ENCODE results near the gene ZNF768. TPM values are rescaled to one million over a fixed set of nuclear protein-coding genes. Genes with fewer than 3 reads are reported as not detected.
"Not testable (repeated sequence)": the region's sequence is repeated elsewhere in the genome, so short reads cannot be mapped to it uniquely, and the experiment has no call there.

Gene ZNF768
- total RNA-seq, 3 donors from 2014 or later = 23.3 to 33.2 (median 29.8) TPM

DNA sequence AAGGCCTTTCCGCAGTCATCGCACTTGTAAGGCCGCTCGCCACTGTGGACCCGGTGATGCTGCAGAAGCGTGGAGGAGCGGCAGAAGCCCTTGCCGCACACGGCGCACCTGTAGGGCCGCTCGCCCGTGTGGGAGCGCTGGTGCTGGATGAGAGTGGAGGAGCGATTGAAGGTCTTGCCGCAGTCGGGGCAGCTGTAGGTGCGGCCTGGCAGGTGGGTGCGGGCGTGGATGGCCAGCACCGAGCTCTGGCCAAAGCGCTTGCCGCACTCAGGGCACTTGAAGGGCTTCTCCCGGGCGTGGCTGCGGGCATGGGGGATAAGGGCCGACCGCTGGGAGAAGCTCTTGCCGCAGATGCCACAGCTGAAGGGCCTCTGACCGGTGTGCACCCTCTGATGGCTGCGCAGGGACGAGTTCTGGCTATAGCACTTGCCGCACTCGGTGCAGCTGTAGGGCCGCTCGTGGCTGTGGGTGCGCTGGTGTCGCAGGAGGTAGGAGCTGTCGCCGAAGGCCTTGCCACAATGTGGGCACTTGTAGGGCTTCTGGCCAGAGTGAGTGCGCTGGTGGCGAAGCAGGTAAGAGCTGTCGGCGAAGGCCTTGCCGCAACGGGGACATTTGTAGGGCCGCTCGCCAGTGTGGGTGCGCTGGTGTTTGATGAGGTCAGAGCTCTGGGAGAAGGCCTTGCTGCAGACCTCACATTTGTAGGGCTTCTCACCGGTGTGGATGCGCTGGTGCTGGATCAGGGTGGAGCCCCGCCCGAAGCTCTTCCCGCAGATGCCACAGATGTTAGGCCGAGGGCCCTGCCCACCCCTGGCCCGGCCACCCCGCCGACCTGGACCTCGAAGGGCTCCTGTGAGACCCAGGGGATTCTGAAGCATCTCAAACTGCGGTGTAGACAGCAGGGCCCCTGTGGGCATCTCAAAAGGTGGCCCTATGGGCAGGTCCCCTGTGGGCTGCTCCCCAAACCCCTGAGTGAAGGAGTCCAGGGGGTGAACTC, 1.5 kb downstream of the ZNF768 start:
- peaks cover 0 to 10% of the 10 kb centered on the region in 2 donors for H3K4me1 ChIP-seq
- H3K27ac ChIP-seq = no peak overlapping the region
- TF ChIP-seq POLR2A (IDR thresholded peaks at IDR 0.05) = no peak
- no peak for TF ChIP-seq POLR2AphosphoS5 (IDR thresholded peaks at IDR 0.05)
- TF ChIP-seq, protein P1, sequence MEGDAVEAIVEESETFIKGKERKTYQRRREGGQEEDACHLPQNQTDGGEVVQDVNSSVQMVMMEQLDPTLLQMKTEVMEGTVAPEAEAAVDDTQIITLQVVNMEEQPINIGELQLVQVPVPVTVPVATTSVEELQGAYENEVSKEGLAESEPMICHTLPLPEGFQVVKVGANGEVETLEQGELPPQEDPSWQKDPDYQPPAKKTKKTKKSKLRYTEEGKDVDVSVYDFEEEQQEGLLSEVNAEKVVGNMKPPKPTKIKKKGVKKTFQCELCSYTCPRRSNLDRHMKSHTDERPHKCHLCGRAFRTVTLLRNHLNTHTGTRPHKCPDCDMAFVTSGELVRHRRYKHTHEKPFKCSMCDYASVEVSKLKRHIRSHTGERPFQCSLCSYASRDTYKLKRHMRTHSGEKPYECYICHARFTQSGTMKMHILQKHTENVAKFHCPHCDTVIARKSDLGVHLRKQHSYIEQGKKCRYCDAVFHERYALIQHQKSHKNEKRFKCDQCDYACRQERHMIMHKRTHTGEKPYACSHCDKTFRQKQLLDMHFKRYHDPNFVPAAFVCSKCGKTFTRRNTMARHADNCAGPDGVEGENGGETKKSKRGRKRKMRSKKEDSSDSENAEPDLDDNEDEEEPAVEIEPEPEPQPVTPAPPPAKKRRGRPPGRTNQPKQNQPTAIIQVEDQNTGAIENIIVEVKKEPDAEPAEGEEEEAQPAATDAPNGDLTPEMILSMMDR (IDR thresholded peaks at IDR 0.05) = no peak
- intact Hi-C loops (cut with DNase I; ENCODE audit: low total_unique reads) = loop anchor here (10.0 kb wide), 1 partner anchor 100 kb away; no protein-coding TSS in a partner anchor
- peaks cover 6% of the 10 kb centered on the region for H3K36me3 ChIP-seq
- no peak overlapping the region for H3K4me3 ChIP-seq
- DNase-seq (ENCODE audit: low spot score in 2 of 2) = no peak
- no peaks in the 10 kb centered on the region for H3K9me3 ChIP-seq
- H3K27me3 ChIP-seq = no peaks in the 10 kb centered on the region

DNA sequence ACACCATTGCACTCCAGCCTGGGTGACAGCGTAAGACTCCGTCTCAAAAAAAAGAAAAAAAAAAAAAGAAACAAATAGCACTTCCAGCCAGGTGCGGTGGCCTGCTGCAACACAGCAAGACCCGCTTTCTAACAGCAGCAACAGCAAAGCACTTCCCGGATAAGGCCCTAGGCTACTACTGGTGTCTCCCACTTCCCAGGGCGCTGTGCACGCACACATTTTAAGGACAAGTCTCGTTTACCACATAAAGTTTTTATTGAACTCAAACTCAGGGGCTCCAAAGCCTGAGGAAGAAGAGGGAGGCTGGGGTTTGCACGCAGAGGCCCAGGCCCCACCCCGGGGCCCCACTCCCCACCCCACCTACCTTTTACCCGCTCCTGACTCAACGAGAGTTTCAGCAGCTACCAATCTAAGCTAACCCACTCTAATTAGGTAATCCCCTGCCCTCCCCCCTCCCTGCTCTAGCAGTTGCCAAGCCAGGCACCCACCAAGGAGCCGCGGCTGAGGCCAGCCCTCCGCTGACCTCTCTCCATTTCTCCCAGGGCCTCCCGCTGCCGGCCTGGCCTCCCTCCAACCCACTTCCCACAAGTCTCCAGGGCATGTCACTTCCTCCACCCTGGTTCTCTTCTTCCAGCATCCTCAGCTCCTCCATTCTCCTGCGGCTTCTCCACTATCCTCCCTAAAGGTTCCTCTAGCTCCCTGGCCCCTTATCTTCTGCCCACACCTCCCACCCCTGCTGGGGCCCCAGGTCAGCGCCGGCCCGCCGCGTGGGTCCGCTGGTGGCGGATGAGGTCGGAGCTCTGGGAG, 2.4 kb downstream of the ZNF768 start:
- TF ChIP-seq, protein P1 (IDR thresholded peaks at IDR 0.05) = no peak
- TF ChIP-seq POLR2A (IDR thresholded peaks at IDR 0.05) (no peak), POLR2AphosphoS5 (IDR thresholded peaks at IDR 0.05) (no peak)
- H3K27me3 ChIP-seq = no peaks in the 10 kb centered on the region
- H3K4me3 ChIP-seq = no peak overlapping the region
- intact Hi-C loops (cut with DNase I; ENCODE audit: low total_unique reads) = loop anchor here (10.0 kb wide), 1 partner anchor 99 kb away; no protein-coding TSS in a partner anchor
- no peaks in the 10 kb centered on the region for H3K9me3 ChIP-seq
- peaks cover 0 to 10% of the 10 kb centered on the region in 2 donors for H3K4me1 ChIP-seq
- H3K36me3 ChIP-seq = peaks cover 6% of the 10 kb centered on the region
- no peak overlapping the region for H3K27ac ChIP-seq
- DNase-seq (ENCODE audit: low spot score in 2 of 2) = no peak

DNA sequence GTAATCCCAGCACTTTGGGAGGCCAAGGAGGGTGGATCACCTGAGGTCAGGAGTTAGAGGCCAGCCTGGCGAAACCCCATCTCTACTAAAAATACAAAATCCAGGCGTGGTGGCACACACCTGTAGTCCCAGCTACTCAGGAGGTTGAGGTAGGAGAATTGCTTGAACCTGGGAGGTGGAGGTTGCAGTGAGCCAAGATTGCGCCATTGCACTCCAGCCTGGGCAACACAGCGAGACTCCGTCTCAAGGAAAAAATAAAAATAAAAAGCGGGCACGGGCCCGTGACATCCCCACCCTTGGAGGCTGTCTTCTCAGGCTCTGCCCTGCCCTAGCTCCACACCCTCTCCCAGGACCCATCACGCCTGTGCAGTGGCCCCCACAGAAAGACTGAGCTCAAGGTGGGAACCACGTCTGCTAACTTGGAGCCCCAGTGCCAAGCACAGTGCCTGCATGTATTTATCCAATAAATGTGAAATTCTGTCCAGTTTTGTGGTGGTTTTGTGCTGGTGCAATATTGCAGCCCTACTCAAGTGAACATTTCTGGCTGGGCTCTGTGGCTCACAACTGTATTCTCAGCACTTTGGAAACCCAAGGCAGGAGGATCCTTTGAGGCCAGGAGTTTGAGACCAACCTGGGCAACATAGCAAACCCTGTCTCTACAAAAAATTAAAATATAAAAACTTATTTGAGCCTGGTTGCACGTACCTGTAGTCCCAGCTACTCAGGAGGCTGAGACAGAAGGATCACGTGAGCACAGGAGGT, 3.5 kb downstream of the ZNF768 start:
- H3K4me3 ChIP-seq; H3K36me3 ChIP-seq; H3K4me1 ChIP-seq; H3K9me3 ChIP-seq; DNase-seq (ENCODE audit: low spot score in 2 of 2); H3K27me3 ChIP-seq; H3K27ac ChIP-seq: not testable (repeated sequence)
- intact Hi-C loops (cut with DNase I; ENCODE audit: low total_unique reads) = loop anchor here (10.0 kb wide), 1 partner anchor 98 kb away; no protein-coding TSS in a partner anchor

DNA sequence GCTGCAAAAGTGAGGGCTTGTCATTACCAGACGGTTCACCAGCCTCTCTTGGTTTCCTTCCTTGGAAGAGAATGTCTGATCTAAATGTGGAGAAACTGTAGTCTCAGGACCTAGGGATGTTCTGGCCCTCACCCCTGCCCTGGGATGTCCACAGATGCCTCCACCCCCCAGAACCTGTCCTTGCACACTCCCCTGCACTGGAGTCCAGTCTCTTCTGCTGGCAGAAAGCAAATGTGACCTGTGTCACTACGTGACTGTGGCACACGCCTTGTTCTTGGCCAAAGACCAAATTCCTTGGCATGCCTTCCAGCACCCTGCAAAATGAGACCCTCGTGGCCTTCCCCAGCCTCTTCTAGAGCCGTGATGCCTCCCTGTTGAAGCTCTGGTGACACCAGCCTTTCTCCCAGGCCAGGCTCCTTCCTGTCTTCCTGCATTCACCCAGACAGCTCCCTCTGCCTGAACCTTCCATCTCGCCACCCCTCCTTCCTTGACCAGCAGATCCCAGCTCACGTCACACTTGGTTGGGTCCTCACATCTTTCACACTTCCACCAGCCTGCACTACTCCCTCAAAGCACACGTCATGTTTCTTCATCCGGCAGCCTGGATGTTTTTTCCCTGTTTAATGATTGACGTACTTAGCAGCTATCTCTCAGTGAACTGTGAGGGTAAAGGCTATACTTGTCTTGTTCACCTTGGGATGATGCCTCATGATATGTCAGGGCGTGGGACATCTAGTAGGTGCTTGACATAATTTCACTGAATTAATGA, 4.3 kb downstream of the ZNF768 start:
- no peak for DNase-seq (ENCODE audit: low spot score in 2 of 2)
- H3K4me1 ChIP-seq = peaks cover 0 to 3% of the 10 kb centered on the region in 2 donors

More for the DNA sequence above, 4.3 kb downstream of the ZNF768 start:
- Histone ChIP-seq H3K27me3 (no peaks in the 10 kb centered on the region), H3K4me3 (no peak overlapping the region), H3K36me3 (peaks cover 6% of the 10 kb centered on the region), H3K9me3 (no peaks in the 10 kb centered on the region), H3K27ac (no peak overlapping the region)
- no peak for TF ChIP-seq POLR2A (IDR thresholded peaks at IDR 0.05)
- TF ChIP-seq, protein P1 (IDR thresholded peaks at IDR 0.05) = no peak
- no peak for TF ChIP-seq POLR2AphosphoS5 (IDR thresholded peaks at IDR 0.05)
- intact Hi-C loops (cut with DNase I; ENCODE audit: low total_unique reads) = loop anchor here (10.0 kb wide), 1 partner anchor 97 kb away; no protein-coding TSS in a partner anchor

Data from breast epithelium (tissue), 4 donors.